ENCODE data around the gene NTM. TPM values are rescaled to one million over a fixed set of nuclear protein-coding genes. Genes with fewer than 3 reads are reported as not detected.

NTM gene
- total and polyA plus RNA-seq, 2 of the 8 experiments (the other 6 are each of a cell fraction or from before 2014, with no cell fraction given): 13.4 to 20.0 TPM

DNA sequence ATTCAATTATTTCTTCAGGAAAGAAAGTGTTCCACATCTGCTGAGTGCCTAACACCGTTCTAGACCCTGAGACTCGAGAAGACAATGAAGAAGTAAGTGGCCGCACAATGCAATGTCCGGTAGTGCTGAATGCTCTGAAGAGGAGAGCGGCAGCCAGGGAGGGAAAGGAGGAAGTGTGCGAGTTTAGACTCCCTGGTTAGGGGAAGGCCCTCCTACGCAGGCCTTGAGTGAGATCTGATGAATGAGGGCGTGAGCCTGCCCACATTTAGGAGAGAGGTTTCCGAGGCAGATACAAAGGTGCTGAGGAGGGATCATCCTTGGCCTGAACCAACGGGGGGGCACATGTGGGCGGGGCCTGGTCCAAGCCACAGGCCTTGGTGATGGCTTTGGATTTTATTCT is 558.6 kb downstream of the NTM start:
- H2BK20ac ChIP-seq (ENCODE audit: low read length): no peak overlapping the region
- no peaks in the 10 kb centered on the region for H3K36me3 ChIP-seq (ENCODE audit: control insufficient read depth in 2 of 4, insufficient read depth in 4 of 4, low read length in 3 of 4)
- DNase-seq (ENCODE audit: low read depth in 1 of 2, low spot score in 2 of 2) (peak in 1 of 2 experiments; percentile 55), FAIRE-seq (no peak)
- no peaks in the 10 kb centered on the region for H3K23me2 ChIP-seq (ENCODE audit: low read depth, low read length)
- no peak overlapping the region for H3K4ac ChIP-seq (replicated peaks; ENCODE audit: insufficient read length, low read depth, low read length)
- H3K9ac ChIP-seq (replicated peaks in 1 of 4; ENCODE audit: extremely low read depth in 1 of 4, low read depth in 3 of 4, low read length in 3 of 4): no peak overlapping the region
- no peak overlapping the region for H2BK120ac ChIP-seq (replicated peaks; ENCODE audit: low read depth, low read length)
- H3K23ac ChIP-seq (ENCODE audit: insufficient read length): no peak overlapping the region
- WGBS, 2 experiments (ENCODE audit: extremely low coverage in 1 of 2, insufficient coverage in 1 of 2, insufficient read length in 1 of 2, insufficient replicate concordance in 2 of 2, low coverage in 1 of 2, low lambda C conversion rate in 2 of 2, missing lambda C conversion rate in 1 of 2): 82% methylated on average over 11 of the region's 11 CpGs; no CpG with 5 or more reads in 1 of the 2 experiments
- H3K27ac ChIP-seq (ENCODE audit: low read depth, low read length): no peak overlapping the region
- H3K79me1 ChIP-seq (ENCODE audit: low read depth, low read length): no peaks in the 10 kb centered on the region
- H4K20me1 ChIP-seq (replicated peaks in 1 of 2; ENCODE audit: control insufficient read depth in 1 of 2, insufficient read depth in 2 of 2, low read length in 2 of 2): no peaks in the 10 kb centered on the region
- no peak overlapping the region for H4K5ac ChIP-seq (ENCODE audit: insufficient read length, low read depth, low read length)
- no peaks in the 10 kb centered on the region for H3K79me2 ChIP-seq (ENCODE audit: control insufficient read depth in 1 of 2, insufficient read depth in 2 of 2, low read length in 2 of 2)
- no peaks in the 10 kb centered on the region for H3K27me3 ChIP-seq (replicated peaks in 1 of 4; ENCODE audit: control insufficient read depth in 3 of 4, extremely low read depth in 1 of 4, insufficient read depth in 3 of 4, low read length in 3 of 4)
- no peak overlapping the region for H2BK15ac ChIP-seq (ENCODE audit: low read length)
- H4K8ac ChIP-seq (ENCODE audit: extremely low read depth, insufficient read depth, low read length): no peak overlapping the region
- no peak overlapping the region for H3K14ac ChIP-seq (ENCODE audit: insufficient read length)
- no peak overlapping the region for H2BK12ac ChIP-seq (ENCODE audit: low read depth, low read length)
- no peaks in the 10 kb centered on the region for H3K9me3 ChIP-seq (ENCODE audit: insufficient read depth in 2 of 2, low read depth in 1 of 2, low read length in 1 of 2)
- H2AK5ac ChIP-seq (ENCODE audit: low read depth, low read length): no peak overlapping the region
- 0 out of 2 replicates have a peak overlapping the region, but pooled peaks have one; percentile 34 for H3K18ac ChIP-seq (ENCODE audit: extremely low read depth, low read length)
- H3K56ac ChIP-seq (replicated peaks; ENCODE audit: insufficient read length, low read depth, low read length): no peak overlapping the region
- no peak overlapping the region for H4K91ac ChIP-seq (replicated peaks; ENCODE audit: insufficient read length, low read length)
- H2BK5ac ChIP-seq (ENCODE audit: low read depth, low read length): no peak overlapping the region
- TF ChIP-seq JUND (IDR thresholded peaks at IDR 0.05; ENCODE audit: low read length) (no peak), EP300 (IDR thresholded peaks at IDR 0.05; ENCODE audit: borderline replicate concordance in 1 of 2, low read depth in 2 of 2, low read length in 2 of 2) (no peak), SUZ12 (IDR thresholded peaks at IDR 0.05; ENCODE audit: low read length) (no peak), TEAD4 (IDR thresholded peaks at IDR 0.05; ENCODE audit: low read depth, low read length) (no peak), CHD2 (IDR thresholded peaks at IDR 0.05; ENCODE audit: low read length) (no peak), NANOG (IDR thresholded peaks at IDR 0.05; ENCODE audit: insufficient read depth, low read depth, low read length, poor library complexity, severe bottlenecking) (no peak), CBX5 (IDR thresholded peaks at IDR 0.05; ENCODE audit: low read depth, low read length) (no peak), GTF2F1 (IDR thresholded peaks at IDR 0.05; ENCODE audit: borderline replicate concordance, low read depth, low read length) (no peak)
- TF ChIP-seq, protein P1, sequence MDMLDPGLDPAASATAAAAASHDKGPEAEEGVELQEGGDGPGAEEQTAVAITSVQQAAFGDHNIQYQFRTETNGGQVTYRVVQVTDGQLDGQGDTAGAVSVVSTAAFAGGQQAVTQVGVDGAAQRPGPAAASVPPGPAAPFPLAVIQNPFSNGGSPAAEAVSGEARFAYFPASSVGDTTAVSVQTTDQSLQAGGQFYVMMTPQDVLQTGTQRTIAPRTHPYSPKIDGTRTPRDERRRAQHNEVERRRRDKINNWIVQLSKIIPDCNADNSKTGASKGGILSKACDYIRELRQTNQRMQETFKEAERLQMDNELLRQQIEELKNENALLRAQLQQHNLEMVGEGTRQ (IDR thresholded peaks at IDR 0.05; ENCODE audit: low read length): no peak
- TF ChIP-seq, protein P2, sequence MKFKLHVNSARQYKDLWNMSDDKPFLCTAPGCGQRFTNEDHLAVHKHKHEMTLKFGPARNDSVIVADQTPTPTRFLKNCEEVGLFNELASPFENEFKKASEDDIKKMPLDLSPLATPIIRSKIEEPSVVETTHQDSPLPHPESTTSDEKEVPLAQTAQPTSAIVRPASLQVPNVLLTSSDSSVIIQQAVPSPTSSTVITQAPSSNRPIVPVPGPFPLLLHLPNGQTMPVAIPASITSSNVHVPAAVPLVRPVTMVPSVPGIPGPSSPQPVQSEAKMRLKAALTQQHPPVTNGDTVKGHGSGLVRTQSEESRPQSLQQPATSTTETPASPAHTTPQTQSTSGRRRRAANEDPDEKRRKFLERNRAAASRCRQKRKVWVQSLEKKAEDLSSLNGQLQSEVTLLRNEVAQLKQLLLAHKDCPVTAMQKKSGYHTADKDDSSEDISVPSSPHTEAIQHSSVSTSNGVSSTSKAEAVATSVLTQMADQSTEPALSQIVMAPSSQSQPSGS (IDR thresholded peaks at IDR 0.05; ENCODE audit: low read length): no peak
- no peak overlapping the region for H3K4me2 ChIP-seq (ENCODE audit: insufficient read depth in 1 of 2, low read depth in 2 of 2, low read length in 2 of 2)
- POLR2A ChIA-PET (ENCODE audit: partially characterized antibody): no interaction called here
- CTCF ChIA-PET (ENCODE audit: partially characterized antibody): interaction anchor here (0.8 to 1.5 kb wide), 2 partner anchors 11 to 97 kb away, joined by 3 read pairs; no protein-coding TSS in a partner anchor
- H3K4me3 ChIP-seq (ENCODE audit: extremely low read depth in 1 of 4, insufficient read depth in 2 of 4, low read depth in 3 of 4, low read length in 4 of 4): no peak overlapping the region
- H2AFZ ChIP-seq (ENCODE audit: low read length): no peak overlapping the region
- peaks cover 0 to 9% (median 5%) of the 10 kb centered on the region in 4 experiments; a peak in 3 of 7 replicates for H3K4me1 ChIP-seq (replicated peaks in 1 of 4; ENCODE audit: control insufficient read depth in 3 of 4, insufficient read depth in 4 of 4, low read length in 3 of 4)
